ENCODE data around the gene CACNA2D1. TPM values are rescaled to one million over a fixed set of nuclear protein-coding genes. Genes with fewer than 3 reads are reported as not detected.

CACNA2D1 gene
- total RNA-seq, 1 donor from 2014 or later, result 20.7 TPM

DNA sequence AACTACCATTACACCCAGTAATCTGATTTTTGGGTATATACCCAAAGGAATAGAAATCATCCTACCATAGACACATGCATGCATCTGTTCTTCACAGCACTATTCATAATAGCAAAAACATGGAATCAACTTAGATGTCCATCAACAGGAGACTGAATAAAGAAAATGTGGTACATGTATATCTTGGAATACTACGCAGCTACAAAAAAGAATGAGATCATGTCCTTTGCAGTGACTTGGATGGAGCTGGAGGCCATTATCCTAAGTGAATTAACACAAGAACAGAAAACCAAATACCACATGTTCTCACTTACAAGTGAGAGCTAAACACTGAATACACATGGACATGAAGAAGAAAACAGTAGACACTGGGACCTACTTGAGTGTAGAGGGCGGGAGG lies 254.9 kb downstream of the CACNA2D1 start:
- DNase-seq (ENCODE audit: low spot score), result no peak
- Mint-ChIP-seq H3K36me3 (ENCODE audit: low read depth, unreplicated experiment) (no peaks in the 10 kb centered on the region), H3K9me3 (ENCODE audit: unreplicated experiment) (no peaks in the 10 kb centered on the region), H3K4me1 (ENCODE audit: unreplicated experiment) (no peaks in the 10 kb centered on the region), H3K27me3 (ENCODE audit: unreplicated experiment) (peaks cover 1% of the 10 kb centered on the region), H3K4me3 (ENCODE audit: unreplicated experiment) (no peak overlapping the region), H3K27ac (ENCODE audit: unreplicated experiment) (no peak overlapping the region)
- TF ChIP-seq, protein P1, sequence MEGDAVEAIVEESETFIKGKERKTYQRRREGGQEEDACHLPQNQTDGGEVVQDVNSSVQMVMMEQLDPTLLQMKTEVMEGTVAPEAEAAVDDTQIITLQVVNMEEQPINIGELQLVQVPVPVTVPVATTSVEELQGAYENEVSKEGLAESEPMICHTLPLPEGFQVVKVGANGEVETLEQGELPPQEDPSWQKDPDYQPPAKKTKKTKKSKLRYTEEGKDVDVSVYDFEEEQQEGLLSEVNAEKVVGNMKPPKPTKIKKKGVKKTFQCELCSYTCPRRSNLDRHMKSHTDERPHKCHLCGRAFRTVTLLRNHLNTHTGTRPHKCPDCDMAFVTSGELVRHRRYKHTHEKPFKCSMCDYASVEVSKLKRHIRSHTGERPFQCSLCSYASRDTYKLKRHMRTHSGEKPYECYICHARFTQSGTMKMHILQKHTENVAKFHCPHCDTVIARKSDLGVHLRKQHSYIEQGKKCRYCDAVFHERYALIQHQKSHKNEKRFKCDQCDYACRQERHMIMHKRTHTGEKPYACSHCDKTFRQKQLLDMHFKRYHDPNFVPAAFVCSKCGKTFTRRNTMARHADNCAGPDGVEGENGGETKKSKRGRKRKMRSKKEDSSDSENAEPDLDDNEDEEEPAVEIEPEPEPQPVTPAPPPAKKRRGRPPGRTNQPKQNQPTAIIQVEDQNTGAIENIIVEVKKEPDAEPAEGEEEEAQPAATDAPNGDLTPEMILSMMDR (IDR thresholded peaks at IDR 0.05; ENCODE audit: unreplicated experiment), result no peak

DNA sequence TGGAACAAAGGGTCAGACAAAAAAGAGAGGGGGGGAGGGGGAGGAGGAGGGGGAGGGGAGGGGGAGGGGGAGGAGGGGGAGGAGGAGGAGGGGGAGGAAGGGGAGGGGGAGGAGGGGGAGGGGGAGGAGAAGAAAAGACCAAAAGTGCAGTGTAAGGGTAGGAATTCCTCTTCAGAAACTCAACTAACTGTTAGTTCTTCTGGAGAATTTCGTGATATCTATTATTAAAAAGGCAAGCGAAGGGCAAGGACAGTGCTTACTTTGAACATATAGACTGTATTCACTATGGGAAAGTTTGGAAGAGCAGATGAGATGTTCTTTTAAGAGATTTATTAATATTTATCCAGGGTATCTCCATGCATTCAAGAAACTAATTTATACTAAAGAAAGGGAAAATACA lies 258.1 kb downstream of the CACNA2D1 start:
- DNase-seq (ENCODE audit: low spot score), result no peak
- no peaks in the 10 kb centered on the region for H3K36me3 Mint-ChIP-seq (ENCODE audit: low read depth, unreplicated experiment)
- H3K27me3 Mint-ChIP-seq (ENCODE audit: unreplicated experiment), result peaks cover 3% of the 10 kb centered on the region
- no peak overlapping the region for H3K4me3 Mint-ChIP-seq (ENCODE audit: unreplicated experiment)
- H3K4me1 Mint-ChIP-seq (ENCODE audit: unreplicated experiment), result no peaks in the 10 kb centered on the region
- H3K27ac Mint-ChIP-seq (ENCODE audit: unreplicated experiment), result no peak overlapping the region
- no peaks in the 10 kb centered on the region for H3K9me3 Mint-ChIP-seq (ENCODE audit: unreplicated experiment)
- TF ChIP-seq, protein P1 (IDR thresholded peaks at IDR 0.05; ENCODE audit: unreplicated experiment), result no peak

DNA sequence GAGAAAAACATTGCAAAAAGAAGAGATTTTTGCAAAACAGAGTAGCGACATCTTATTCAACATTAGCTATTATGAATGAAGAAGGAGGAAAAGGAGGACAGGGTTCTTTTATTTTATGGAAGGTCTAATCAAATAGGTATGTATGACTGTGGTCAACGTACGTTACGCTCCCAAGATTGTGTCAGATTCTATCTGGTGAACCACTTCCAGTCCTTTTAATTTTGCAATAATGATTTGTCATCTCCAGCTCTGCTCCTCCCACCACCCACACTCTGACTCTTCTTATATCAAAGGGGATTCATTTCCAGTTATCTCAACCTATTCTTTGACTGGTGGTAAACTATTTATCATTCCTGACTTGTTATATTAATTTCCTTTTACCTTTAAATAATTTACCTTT lies 259.9 kb downstream of the CACNA2D1 start:
- Mint-ChIP-seq H3K27ac (ENCODE audit: unreplicated experiment) (no peak overlapping the region), H3K9me3 (ENCODE audit: unreplicated experiment) (no peaks in the 10 kb centered on the region), H3K36me3 (ENCODE audit: low read depth, unreplicated experiment) (no peaks in the 10 kb centered on the region), H3K4me3 (ENCODE audit: unreplicated experiment) (no peak overlapping the region), H3K27me3 (ENCODE audit: unreplicated experiment) (peaks cover 2% of the 10 kb centered on the region), H3K4me1 (ENCODE audit: unreplicated experiment) (no peaks in the 10 kb centered on the region)
- TF ChIP-seq, protein P1 (IDR thresholded peaks at IDR 0.05; ENCODE audit: unreplicated experiment), result no peak
- no peak for DNase-seq (ENCODE audit: low spot score)

DNA sequence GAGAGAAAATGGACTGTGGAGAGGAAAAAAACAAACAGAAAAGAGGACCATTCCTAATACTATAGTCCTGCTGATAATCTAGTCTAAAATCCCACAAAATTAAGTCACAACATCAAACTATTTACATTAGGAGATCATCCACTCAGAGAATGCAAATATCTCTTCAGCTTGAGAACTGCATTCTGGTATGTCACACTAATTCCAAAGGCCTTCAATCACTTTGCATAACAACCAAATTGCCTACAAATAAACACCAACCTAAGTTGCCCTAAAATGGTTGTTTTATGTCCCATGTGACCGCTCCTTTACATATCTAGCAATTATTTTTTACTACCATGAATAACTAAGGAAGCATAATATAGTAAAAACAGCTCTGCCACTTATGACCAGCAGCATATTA lies 264.3 kb downstream of the CACNA2D1 start:
- H3K36me3 Mint-ChIP-seq (ENCODE audit: low read depth, unreplicated experiment), result no peaks in the 10 kb centered on the region
- no peak overlapping the region for H3K4me3 Mint-ChIP-seq (ENCODE audit: unreplicated experiment)
- H3K27ac Mint-ChIP-seq (ENCODE audit: unreplicated experiment), result no peak overlapping the region
- H3K4me1 Mint-ChIP-seq (ENCODE audit: unreplicated experiment), result no peaks in the 10 kb centered on the region
- TF ChIP-seq, protein P1 (IDR thresholded peaks at IDR 0.05; ENCODE audit: unreplicated experiment), result no peak
- H3K27me3 Mint-ChIP-seq (ENCODE audit: unreplicated experiment), result peaks cover 2% of the 10 kb centered on the region
- DNase-seq (ENCODE audit: low spot score), result no peak
- no peaks in the 10 kb centered on the region for H3K9me3 Mint-ChIP-seq (ENCODE audit: unreplicated experiment)

DNA sequence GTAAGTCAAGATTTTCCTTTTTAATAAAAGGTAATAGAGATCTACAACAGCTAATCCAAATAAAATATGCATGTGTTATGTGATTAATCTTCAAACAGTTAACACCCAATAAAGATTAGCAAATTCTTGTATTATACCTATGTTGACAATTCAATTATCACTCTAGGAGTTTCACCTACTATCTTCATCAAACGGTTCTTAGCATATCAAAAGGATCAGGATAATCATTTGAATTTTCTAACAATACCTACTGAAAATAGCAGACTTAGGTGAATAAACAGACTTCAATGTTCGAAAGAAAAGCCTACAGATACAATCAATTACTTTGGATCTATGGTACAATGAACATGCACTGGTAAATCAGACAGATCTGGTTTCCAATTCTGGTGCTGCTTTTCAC lies 268.3 kb downstream of the CACNA2D1 start:
- H3K27me3 Mint-ChIP-seq (ENCODE audit: unreplicated experiment), result no peaks in the 10 kb centered on the region
- DNase-seq (ENCODE audit: low spot score), result no peak
- H3K27ac Mint-ChIP-seq (ENCODE audit: unreplicated experiment), result no peak overlapping the region
- TF ChIP-seq, protein P1 (IDR thresholded peaks at IDR 0.05; ENCODE audit: unreplicated experiment), result no peak
- no peak overlapping the region for H3K4me3 Mint-ChIP-seq (ENCODE audit: unreplicated experiment)
- H3K36me3 Mint-ChIP-seq (ENCODE audit: low read depth, unreplicated experiment), result no peaks in the 10 kb centered on the region
- no peaks in the 10 kb centered on the region for H3K4me1 Mint-ChIP-seq (ENCODE audit: unreplicated experiment)
- H3K9me3 Mint-ChIP-seq (ENCODE audit: unreplicated experiment), result no peaks in the 10 kb centered on the region

Measured in endothelial cell (in vitro differentiated cells).